ENCODE data around the gene OCA2.

The OCA2 gene

GRCh38 chr15:27873828-27874227 lies 225.3 kb downstream of the OCA2 start:
- TF ChIP-seq CTCF (IDR thresholded peaks at IDR 0.05; ENCODE audit: borderline replicate concordance, insufficient read depth, low read depth, low read length) = no peak
- H3K4me3 ChIP-seq (ENCODE audit: low read depth, low read length) = no peak overlapping the region

DNA sequence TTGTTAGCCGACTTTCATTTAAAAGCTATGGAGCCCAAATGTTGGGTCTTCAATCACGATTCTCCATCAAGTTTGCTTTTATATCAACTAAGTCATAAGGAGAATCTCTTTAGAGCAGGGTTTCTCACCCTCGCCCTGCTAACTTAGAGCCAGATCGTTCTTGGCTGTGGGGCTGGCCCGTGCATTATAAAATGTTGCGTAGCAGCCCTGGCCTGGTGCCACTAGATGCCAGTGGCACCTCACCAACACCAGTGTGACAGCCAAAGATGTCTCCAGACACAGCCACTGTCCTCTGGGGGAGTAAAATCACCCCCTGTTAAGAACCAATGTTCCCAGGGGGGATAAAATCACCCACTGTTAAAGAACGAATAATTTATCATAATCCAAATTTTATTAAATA lies 226.1 kb downstream of the OCA2 start:
- no peak overlapping the region for H3K4me3 ChIP-seq (ENCODE audit: low read depth, low read length)
- TF ChIP-seq CTCF (IDR thresholded peaks at IDR 0.05; ENCODE audit: borderline replicate concordance, insufficient read depth, low read depth, low read length) = no peak

DNA sequence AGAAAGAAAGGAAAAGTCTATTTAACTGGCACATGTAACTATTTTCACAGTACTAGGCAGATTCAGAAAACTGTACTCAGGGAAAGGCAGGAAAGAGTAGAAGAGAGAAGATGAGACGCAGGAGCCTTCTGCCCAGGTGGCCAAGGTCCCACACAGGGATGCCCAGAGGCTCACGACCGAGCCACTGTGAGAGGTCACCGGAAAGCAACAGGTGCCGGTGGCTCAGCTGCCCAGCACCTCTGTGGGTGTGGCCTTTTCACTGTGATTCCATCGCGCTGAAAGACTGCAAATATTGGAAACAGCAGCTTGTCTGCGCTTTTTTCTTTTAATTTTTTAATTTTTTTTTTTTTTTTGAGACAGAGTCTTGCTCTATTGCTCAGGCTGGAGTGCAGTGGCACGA lies 226.8 kb downstream of the OCA2 start:
- TF ChIP-seq CTCF (IDR thresholded peaks at IDR 0.05; ENCODE audit: borderline replicate concordance, insufficient read depth, low read depth, low read length) = no peak
- no peak overlapping the region for H3K4me3 ChIP-seq (ENCODE audit: low read depth, low read length)

DNA sequence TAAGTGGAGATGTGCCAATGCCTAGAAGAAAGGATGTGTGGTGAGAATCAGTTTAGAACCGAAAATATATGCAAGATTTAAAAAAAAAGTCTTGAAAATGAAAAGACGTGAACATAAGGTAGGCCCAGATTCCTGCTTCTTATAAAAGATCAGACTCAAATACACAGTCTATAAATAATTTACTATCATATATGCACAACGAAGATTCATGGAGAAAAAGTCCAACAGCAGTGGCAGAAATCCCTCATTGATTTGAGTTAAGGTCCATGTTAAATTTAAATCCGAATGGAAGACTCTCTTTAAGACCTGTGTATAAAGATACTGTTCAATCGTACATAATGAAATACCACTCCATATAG lies 227.2 kb downstream of the OCA2 start:
- no peak for TF ChIP-seq CTCF (IDR thresholded peaks at IDR 0.05; ENCODE audit: borderline replicate concordance, insufficient read depth, low read depth, low read length)
- no peak overlapping the region for H3K4me3 ChIP-seq (ENCODE audit: low read depth, low read length)

GRCh38 chr15:27871078-27871901 lies 227.8 kb downstream of the OCA2 start:
- no peak for TF ChIP-seq CTCF (IDR thresholded peaks at IDR 0.05; ENCODE audit: borderline replicate concordance, insufficient read depth, low read depth, low read length)

DNA sequence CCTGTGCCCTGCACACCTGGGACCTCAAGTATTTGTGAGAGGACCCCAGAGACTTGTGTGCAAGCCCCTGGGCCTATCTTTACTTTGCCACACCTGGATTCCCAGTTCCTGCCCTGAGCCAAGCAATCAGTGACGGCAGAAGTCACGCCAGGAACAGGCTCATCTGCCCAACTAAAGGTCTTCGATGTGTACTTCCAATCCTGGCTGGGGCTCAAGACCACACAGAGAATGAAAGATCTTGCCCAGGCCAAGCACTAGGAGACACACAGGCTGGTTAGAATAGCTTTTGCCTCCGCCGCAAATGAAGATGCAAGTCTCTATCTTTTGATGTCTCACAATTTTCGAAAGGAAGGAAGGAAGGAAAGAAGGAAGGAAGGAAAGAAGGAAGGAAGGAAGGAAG lies 228.8 kb downstream of the OCA2 start:
- no peak overlapping the region for H3K4me3 ChIP-seq (ENCODE audit: low read depth, low read length)
- TF ChIP-seq CTCF (IDR thresholded peaks at IDR 0.05; ENCODE audit: borderline replicate concordance, insufficient read depth, low read depth, low read length) = no peak

More at GRCh38 chr15:27871078-27871901, 227.8 kb downstream of the OCA2 start:
- no peak overlapping the region for H3K4me3 ChIP-seq (ENCODE audit: low read depth, low read length)

DNA sequence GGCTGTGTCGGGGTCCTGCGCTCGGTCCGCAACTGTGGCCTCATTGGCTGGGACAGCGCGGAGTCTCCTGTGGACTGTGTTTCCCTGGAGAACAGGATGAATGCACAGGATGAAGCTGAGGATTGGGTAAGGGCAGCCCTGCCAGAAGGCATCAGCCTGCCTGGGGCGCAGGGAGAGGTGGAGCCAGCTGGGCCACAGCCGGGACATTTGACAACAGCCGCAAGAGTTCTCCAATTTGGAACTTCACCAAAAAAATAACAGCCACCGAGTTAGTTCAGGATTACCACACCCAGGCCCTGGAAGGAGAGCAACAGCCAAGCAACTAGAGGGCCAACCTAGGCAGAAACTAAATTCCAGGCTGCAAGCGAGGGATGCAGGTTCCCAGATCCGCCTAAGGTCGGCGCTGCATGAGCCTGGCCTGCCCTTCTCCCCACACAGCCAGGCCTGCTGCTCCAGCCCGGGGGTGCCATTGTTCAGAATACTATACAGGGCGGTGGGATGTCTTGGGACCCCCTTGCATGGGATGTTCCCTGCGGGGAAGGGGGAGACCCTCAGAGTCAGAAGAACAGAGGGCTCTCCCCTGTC lies 229.3 kb downstream of the OCA2 start:
- no peak overlapping the region for H3K4me3 ChIP-seq (ENCODE audit: low read depth, low read length)
- no peak for TF ChIP-seq CTCF (IDR thresholded peaks at IDR 0.05; ENCODE audit: borderline replicate concordance, insufficient read depth, low read depth, low read length)
